Measurements from ENCODE around the gene ZNF829.

Gene ZNF829

GRCh38 chr19:36915992-36916830, at the start of gene ZNF829, which contains the start of gene ZNF568:
Gene ZNF829 (minus strand): TSS chr19:36916291. CDS start chr19:36915167, 1,124 bp downstream.
Gene ZNF568 (plus strand): TSS chr19:36916332. CDS start chr19:36922771, 6,439 bp downstream.
- peak; percentile 96 for DNase-seq (ENCODE audit: low read depth)

GRCh38 chr19:36963280-36963679, 47.2 kb upstream of the ZNF829 start:
- no peak for DNase-seq (ENCODE audit: low read depth)

DNA sequence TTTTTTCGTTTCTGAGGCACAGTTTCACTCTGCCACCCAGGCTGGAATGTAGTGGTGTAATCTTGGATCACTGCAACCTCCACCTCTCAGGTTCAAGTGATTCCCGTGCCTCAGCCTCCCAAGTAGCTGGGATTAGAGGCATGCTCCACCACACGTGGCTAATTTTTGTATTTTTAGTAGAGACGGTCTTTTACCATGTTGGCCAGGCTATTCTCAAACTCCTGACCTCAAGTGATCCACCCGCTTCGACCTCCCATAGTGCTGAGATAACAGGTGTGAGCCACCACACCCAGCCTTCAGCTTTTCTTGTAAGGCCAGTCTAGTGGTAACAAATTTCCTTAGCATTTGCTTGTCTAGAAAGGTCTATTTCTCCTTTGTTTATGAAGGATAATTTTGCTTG, 46.3 kb upstream of the ZNF829 start:
- no peak for DNase-seq (ENCODE audit: low read depth)

GRCh38 chr19:36950335-36951119, 34.4 kb upstream of the ZNF829 start:
- no peak for DNase-seq (ENCODE audit: low read depth)

- no peak for DNase-seq (ENCODE audit: low read depth)
Measured at GRCh38 chr19:36939153-36939552, 23.1 kb upstream of the ZNF829 start.

DNA sequence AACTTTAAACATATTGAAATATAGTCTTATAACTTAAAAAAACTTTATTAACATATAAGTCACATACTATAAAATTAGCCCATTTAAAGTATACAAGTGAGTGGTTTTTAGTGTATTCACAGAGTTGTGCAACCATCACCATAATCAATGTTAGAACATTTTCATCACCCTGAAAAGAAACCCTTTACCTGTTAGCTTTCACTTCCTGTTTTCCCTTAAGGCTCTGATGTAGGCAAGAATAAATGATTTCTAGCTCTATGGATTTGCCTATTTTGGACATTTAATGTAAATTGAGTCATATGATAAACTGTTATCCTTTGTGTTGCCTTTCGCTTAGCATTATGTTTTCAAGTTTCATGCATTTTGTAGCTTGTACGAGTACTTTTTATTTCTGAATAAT, 15.6 kb upstream of the ZNF829 start:
- no peak for DNase-seq (ENCODE audit: low read depth)

DNA sequence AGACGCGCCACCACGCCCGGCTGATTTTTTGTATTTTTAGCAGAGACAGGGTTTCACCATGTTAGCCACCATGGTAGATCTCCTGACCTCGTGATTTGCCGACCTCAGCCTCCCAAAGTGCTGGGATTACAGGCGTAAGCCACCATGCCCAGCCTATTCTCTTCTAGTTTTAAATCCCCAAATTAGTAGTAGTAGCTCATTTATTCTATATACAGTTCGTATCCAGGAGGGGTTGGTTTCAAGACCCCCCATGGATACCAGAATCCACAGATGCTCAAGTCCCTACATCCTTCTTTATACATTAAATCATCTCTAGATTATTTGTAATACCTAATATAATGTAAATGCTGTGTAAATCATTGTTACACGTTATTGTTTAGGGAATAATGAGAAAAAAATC, 2.0 kb upstream of the ZNF829 start:
- no peak for DNase-seq (ENCODE audit: low read depth)

GRCh38 chr19:36916991-36917390, 900 bp upstream of the ZNF829 start:
- no peak for DNase-seq (ENCODE audit: low read depth)

- no peak for DNase-seq (ENCODE audit: low read depth)
Measured at GRCh38 chr19:36898422-36898821, 17.7 kb downstream of the ZNF829 start.

GRCh38 chr19:36894849-36895383, 21.2 kb downstream of the ZNF829 start:
- DNase-seq (ENCODE audit: low read depth) = no peak

GRCh38 chr19:36891768-36892357, 24.2 kb downstream of the ZNF829 start:
- DNase-seq (ENCODE audit: low read depth) = no peak

- no peak for DNase-seq (ENCODE audit: low read depth)
Measured at GRCh38 chr19:36876993-36877938, 38.8 kb downstream of the ZNF829 start.

- no peak for DNase-seq (ENCODE audit: low read depth)
Measured at GRCh38 chr19:36851898-36852297, 64.2 kb downstream of the ZNF829 start.

GRCh38 chr19:36850559-36851442, 65.3 kb downstream of the ZNF829 start, which contains the start of gene ZNF345:
Gene ZNF345 (plus strand): TSS chr19:36850876. CDS start chr19:36876831, 25,955 bp downstream.
- DNase-seq (ENCODE audit: low read depth) = peak; percentile 92

GRCh38 chr19:36849701-36850558, 66.2 kb downstream of the ZNF829 start:
- DNase-seq (ENCODE audit: low read depth) = no peak

- no peak for DNase-seq (ENCODE audit: low read depth)
Measured at GRCh38 chr19:36847968-36848367, 68.1 kb downstream of the ZNF829 start.

- DNase-seq (ENCODE audit: low read depth) = no peak
Measured at GRCh38 chr19:36838784-36839324, 77.2 kb downstream of the ZNF829 start.
